ENCODE data around the gene CANX.

CANX gene

GRCh38 chr5:179772351-179772750 lies 73.6 kb downstream of the CANX start:
- Histone ChIP-seq H3K4me3 (ENCODE audit: insufficient read depth, low read depth, low read length, poor library complexity, severe bottlenecking) (no peak overlapping the region), H3K4me1 (ENCODE audit: control insufficient read depth, insufficient read depth, low read length, poor library complexity, severe bottlenecking) (no peaks in the 10 kb centered on the region), H3K36me3 (ENCODE audit: control insufficient read depth, insufficient read depth, low read length) (peaks cover 76% of the 10 kb centered on the region), H3K27ac (ENCODE audit: insufficient read depth, low read length, poor library complexity, severe bottlenecking) (no peak overlapping the region), H3K9me3 (ENCODE audit: control insufficient read depth, low read length) (no peaks in the 10 kb centered on the region), H3K27me3 (replicated peaks; ENCODE audit: control insufficient read depth, insufficient read depth, low read length, poor library complexity, severe bottlenecking) (no peaks in the 10 kb centered on the region)
- no peak for DNase-seq

- DNase-seq = no peak
- peaks cover 84% of the 10 kb centered on the region for H3K36me3 ChIP-seq (ENCODE audit: control insufficient read depth, insufficient read depth, low read length)
- H3K9me3 ChIP-seq (ENCODE audit: control insufficient read depth, low read length) = no peaks in the 10 kb centered on the region
- no peak overlapping the region for H3K4me3 ChIP-seq (ENCODE audit: insufficient read depth, low read depth, low read length, poor library complexity, severe bottlenecking)
- no peaks in the 10 kb centered on the region for H3K4me1 ChIP-seq (ENCODE audit: control insufficient read depth, insufficient read depth, low read length, poor library complexity, severe bottlenecking)
- no peak overlapping the region for H3K27ac ChIP-seq (ENCODE audit: insufficient read depth, low read length, poor library complexity, severe bottlenecking)
- no peaks in the 10 kb centered on the region for H3K27me3 ChIP-seq (replicated peaks; ENCODE audit: control insufficient read depth, insufficient read depth, low read length, poor library complexity, severe bottlenecking)
Measured at GRCh38 chr5:179773686-179774040, 74.9 kb downstream of the CANX start.

- DNase-seq = no peak
- no peak overlapping the region for H3K27ac ChIP-seq (ENCODE audit: insufficient read depth, low read length, poor library complexity, severe bottlenecking)
- H3K27me3 ChIP-seq (replicated peaks; ENCODE audit: control insufficient read depth, insufficient read depth, low read length, poor library complexity, severe bottlenecking) = no peaks in the 10 kb centered on the region
- no peak overlapping the region for H3K4me3 ChIP-seq (ENCODE audit: insufficient read depth, low read depth, low read length, poor library complexity, severe bottlenecking)
- peaks cover 79% of the 10 kb centered on the region for H3K36me3 ChIP-seq (ENCODE audit: control insufficient read depth, insufficient read depth, low read length)
- H3K4me1 ChIP-seq (ENCODE audit: control insufficient read depth, insufficient read depth, low read length, poor library complexity, severe bottlenecking) = no peaks in the 10 kb centered on the region
- H3K9me3 ChIP-seq (ENCODE audit: control insufficient read depth, low read length) = no peaks in the 10 kb centered on the region
Measured at GRCh38 chr5:179774442-179774841, 75.7 kb downstream of the CANX start.

GRCh38 chr5:179776411-179776938 lies 77.7 kb downstream of the CANX start:
- Histone ChIP-seq H3K4me3 (ENCODE audit: insufficient read depth, low read depth, low read length, poor library complexity, severe bottlenecking) (no peak overlapping the region), H3K9me3 (ENCODE audit: control insufficient read depth, low read length) (no peaks in the 10 kb centered on the region), H3K36me3 (ENCODE audit: control insufficient read depth, insufficient read depth, low read length) (peaks cover 67% of the 10 kb centered on the region), H3K4me1 (ENCODE audit: control insufficient read depth, insufficient read depth, low read length, poor library complexity, severe bottlenecking) (no peaks in the 10 kb centered on the region), H3K27ac (ENCODE audit: insufficient read depth, low read length, poor library complexity, severe bottlenecking) (no peak overlapping the region), H3K27me3 (replicated peaks; ENCODE audit: control insufficient read depth, insufficient read depth, low read length, poor library complexity, severe bottlenecking) (no peaks in the 10 kb centered on the region)
- no peak for DNase-seq

GRCh38 chr5:179777456-179777855 lies 78.7 kb downstream of the CANX start:
- no peaks in the 10 kb centered on the region for H3K9me3 ChIP-seq (ENCODE audit: control insufficient read depth, low read length)
- no peak overlapping the region for H3K27ac ChIP-seq (ENCODE audit: insufficient read depth, low read length, poor library complexity, severe bottlenecking)
- no peaks in the 10 kb centered on the region for H3K4me1 ChIP-seq (ENCODE audit: control insufficient read depth, insufficient read depth, low read length, poor library complexity, severe bottlenecking)
- no peak for DNase-seq
- H3K4me3 ChIP-seq (ENCODE audit: insufficient read depth, low read depth, low read length, poor library complexity, severe bottlenecking) = no peak overlapping the region
- peaks cover 62% of the 10 kb centered on the region for H3K36me3 ChIP-seq (ENCODE audit: control insufficient read depth, insufficient read depth, low read length)
- no peaks in the 10 kb centered on the region for H3K27me3 ChIP-seq (replicated peaks; ENCODE audit: control insufficient read depth, insufficient read depth, low read length, poor library complexity, severe bottlenecking)

GRCh38 chr5:179777909-179778308 lies 79.1 kb downstream of the CANX start:
- H3K36me3 ChIP-seq (ENCODE audit: control insufficient read depth, insufficient read depth, low read length) = peaks cover 59% of the 10 kb centered on the region
- no peaks in the 10 kb centered on the region for H3K9me3 ChIP-seq (ENCODE audit: control insufficient read depth, low read length)
- DNase-seq = no peak
- no peaks in the 10 kb centered on the region for H3K4me1 ChIP-seq (ENCODE audit: control insufficient read depth, insufficient read depth, low read length, poor library complexity, severe bottlenecking)
- no peaks in the 10 kb centered on the region for H3K27me3 ChIP-seq (replicated peaks; ENCODE audit: control insufficient read depth, insufficient read depth, low read length, poor library complexity, severe bottlenecking)
- no peak overlapping the region for H3K4me3 ChIP-seq (ENCODE audit: insufficient read depth, low read depth, low read length, poor library complexity, severe bottlenecking)
- no peak overlapping the region for H3K27ac ChIP-seq (ENCODE audit: insufficient read depth, low read length, poor library complexity, severe bottlenecking)

- Histone ChIP-seq H3K9me3 (ENCODE audit: control insufficient read depth, low read length) (no peaks in the 10 kb centered on the region), H3K36me3 (ENCODE audit: control insufficient read depth, insufficient read depth, low read length) (peaks cover 53% of the 10 kb centered on the region), H3K4me1 (ENCODE audit: control insufficient read depth, insufficient read depth, low read length, poor library complexity, severe bottlenecking) (no peaks in the 10 kb centered on the region), H3K27ac (ENCODE audit: insufficient read depth, low read length, poor library complexity, severe bottlenecking) (no peak overlapping the region), H3K4me3 (ENCODE audit: insufficient read depth, low read depth, low read length, poor library complexity, severe bottlenecking) (no peak overlapping the region), H3K27me3 (replicated peaks; ENCODE audit: control insufficient read depth, insufficient read depth, low read length, poor library complexity, severe bottlenecking) (no peaks in the 10 kb centered on the region)
- DNase-seq = no peak
Measured at GRCh38 chr5:179778591-179778990, 79.8 kb downstream of the CANX start.

- DNase-seq = no peak
- H3K4me3 ChIP-seq (ENCODE audit: insufficient read depth, low read depth, low read length, poor library complexity, severe bottlenecking) = no peak overlapping the region
- no peaks in the 10 kb centered on the region for H3K4me1 ChIP-seq (ENCODE audit: control insufficient read depth, insufficient read depth, low read length, poor library complexity, severe bottlenecking)
- H3K9me3 ChIP-seq (ENCODE audit: control insufficient read depth, low read length) = no peaks in the 10 kb centered on the region
- H3K27me3 ChIP-seq (replicated peaks; ENCODE audit: control insufficient read depth, insufficient read depth, low read length, poor library complexity, severe bottlenecking) = no peaks in the 10 kb centered on the region
- no peak overlapping the region for H3K27ac ChIP-seq (ENCODE audit: insufficient read depth, low read length, poor library complexity, severe bottlenecking)
- peaks cover 41% of the 10 kb centered on the region for H3K36me3 ChIP-seq (ENCODE audit: control insufficient read depth, insufficient read depth, low read length)
Measured at GRCh38 chr5:179779826-179780225, 81.1 kb downstream of the CANX start.

GRCh38 chr5:179780362-179780761 lies 81.6 kb downstream of the CANX start:
- Histone ChIP-seq H3K9me3 (ENCODE audit: control insufficient read depth, low read length) (no peaks in the 10 kb centered on the region), H3K4me1 (ENCODE audit: control insufficient read depth, insufficient read depth, low read length, poor library complexity, severe bottlenecking) (no peaks in the 10 kb centered on the region), H3K27ac (ENCODE audit: insufficient read depth, low read length, poor library complexity, severe bottlenecking) (no peak overlapping the region), H3K4me3 (ENCODE audit: insufficient read depth, low read depth, low read length, poor library complexity, severe bottlenecking) (no peak overlapping the region), H3K36me3 (ENCODE audit: control insufficient read depth, insufficient read depth, low read length) (peaks cover 37% of the 10 kb centered on the region), H3K27me3 (replicated peaks; ENCODE audit: control insufficient read depth, insufficient read depth, low read length, poor library complexity, severe bottlenecking) (no peaks in the 10 kb centered on the region)
- no peak for DNase-seq

Data from effector memory CD4-positive, alpha-beta T cell (primary cell).